NB4 (cell line): Measurements from ENCODE around the gene GRID1.

Source experiments
- MYC ChIP-seq: IDR thresholded peaks from 2 replicates; pipeline ENCODE4 v1.6.1; 2011; ENCODE audit warnings: low read depth, low read length
- POLR2A ChIP-seq: IDR thresholded peaks from 2 replicates; pipeline ENCODE4 v1.6.1; 2011; ENCODE audit warnings: mild to moderate bottlenecking; ENCODE audit not compliant: insufficient read length; ENCODE audit errors: extremely low read depth
- TF ChIP-seq, protein P1 (sequence below): IDR thresholded peaks from one replicate; pipeline ENCODE4 v1.5.1; 2012; ENCODE audit warnings: low read depth, low read length

DNA sequence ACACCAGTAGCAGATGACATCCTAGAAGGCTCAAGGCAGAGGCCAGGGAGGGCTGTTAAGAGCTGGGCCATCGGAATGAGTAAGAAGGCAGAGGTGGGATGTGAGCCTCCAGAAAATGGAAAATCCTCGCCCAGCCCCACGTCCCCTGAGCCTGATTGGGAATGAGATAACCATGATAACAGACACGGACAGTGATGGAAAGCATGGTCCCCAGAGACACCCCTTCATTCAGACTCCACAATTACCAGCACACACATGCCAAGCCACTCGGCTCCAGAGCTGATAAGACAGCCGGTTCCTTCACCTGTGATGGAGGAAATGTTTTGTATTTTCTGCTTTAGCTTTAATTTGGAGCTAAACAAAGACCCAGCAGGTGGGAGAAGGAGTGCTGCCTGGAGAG is 106.0 kb downstream of the GRID1 start:
- TF ChIP-seq, protein P1, sequence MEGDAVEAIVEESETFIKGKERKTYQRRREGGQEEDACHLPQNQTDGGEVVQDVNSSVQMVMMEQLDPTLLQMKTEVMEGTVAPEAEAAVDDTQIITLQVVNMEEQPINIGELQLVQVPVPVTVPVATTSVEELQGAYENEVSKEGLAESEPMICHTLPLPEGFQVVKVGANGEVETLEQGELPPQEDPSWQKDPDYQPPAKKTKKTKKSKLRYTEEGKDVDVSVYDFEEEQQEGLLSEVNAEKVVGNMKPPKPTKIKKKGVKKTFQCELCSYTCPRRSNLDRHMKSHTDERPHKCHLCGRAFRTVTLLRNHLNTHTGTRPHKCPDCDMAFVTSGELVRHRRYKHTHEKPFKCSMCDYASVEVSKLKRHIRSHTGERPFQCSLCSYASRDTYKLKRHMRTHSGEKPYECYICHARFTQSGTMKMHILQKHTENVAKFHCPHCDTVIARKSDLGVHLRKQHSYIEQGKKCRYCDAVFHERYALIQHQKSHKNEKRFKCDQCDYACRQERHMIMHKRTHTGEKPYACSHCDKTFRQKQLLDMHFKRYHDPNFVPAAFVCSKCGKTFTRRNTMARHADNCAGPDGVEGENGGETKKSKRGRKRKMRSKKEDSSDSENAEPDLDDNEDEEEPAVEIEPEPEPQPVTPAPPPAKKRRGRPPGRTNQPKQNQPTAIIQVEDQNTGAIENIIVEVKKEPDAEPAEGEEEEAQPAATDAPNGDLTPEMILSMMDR, result no peak
- TF ChIP-seq POLR2A (no peak), MYC (no peak)
